Esophagus mucosa (tissue), 1 donor: ENCODE measurements around the gene ZNF107. TPM values are rescaled to one million over a fixed set of nuclear protein-coding genes. Genes with fewer than 3 reads are reported as not detected.
"Not testable (repeated sequence)": the region's sequence is repeated elsewhere in the genome, so short reads cannot be mapped to it uniquely, and the experiment has no call there.

Experiments used
- ATAC-seq: fragments of 200-7000 bp; cut with Tn5 transposase; one replicate; pipeline ENCODE4 v1.9.1; 2020
- total RNA-seq: library from RNA; stranded (reverse); gene quantifications from one replicate; pipeline ENCODE4 v1.2.4, GENCODE V29; 2023
- donor health status: DM: yes; HTN: yes; CAD: no.

Gene ZNF107
- total RNA-seq, 1 donor from 2014 or later, result 2.3 TPM

GRCh38 chr7:64736575-64736974, 70.6 kb downstream of the ZNF107 start:
- ATAC-seq, result no peak

GRCh38 chr7:64738403-64738802, 72.5 kb downstream of the ZNF107 start:
- not testable (repeated sequence) for ATAC-seq

GRCh38 chr7:64738953-64739352, 73.0 kb downstream of the ZNF107 start:
- ATAC-seq, result not testable (repeated sequence)

GRCh38 chr7:64744680-64745079, 78.7 kb downstream of the ZNF107 start:
- ATAC-seq, result no peak

- ATAC-seq, result no peak
Measured at GRCh38 chr7:64747802-64748201, 81.9 kb downstream of the ZNF107 start.

GRCh38 chr7:64753032-64753431, 87.1 kb downstream of the ZNF107 start:
- ATAC-seq, result peak; percentile 72

- ATAC-seq, result no peak
Measured at GRCh38 chr7:64755865-64756264, 89.9 kb downstream of the ZNF107 start.

GRCh38 chr7:64758151-64758550, 92.2 kb downstream of the ZNF107 start:
- no peak for ATAC-seq

Other genes starting within 250 kb of the ZNF107 start
- 4.9 TPM for gene ZNF680, start 103.1 kb upstream of the ZNF107 start, total RNA-seq
- 5.4 TPM for gene ZNF138, start 128.3 kb downstream of the ZNF107 start, total RNA-seq
- gene ZNF273, start 237.1 kb downstream of the ZNF107 start, total RNA-seq, result 6.0 TPM